GM13976 (cell line): Measurements from ENCODE around the gene PHC2.

Experiments used
- DNase-seq: peaks from one replicate; pipeline ENCODE4 v3.0.0; 2012; ENCODE audit warnings: low spot score
- CTCF ChIP-seq: IDR thresholded peaks from 2 replicates; pipeline ENCODE4 v1.5.1; 2012; ENCODE audit warnings: borderline replicate concordance, mild to moderate bottlenecking; ENCODE audit not compliant: insufficient read depth; ENCODE audit errors: extremely low read depth, missing control alignments, control extremely low read depth
- in situ Hi-C: fragments of 300-500 bp; cut with MboI; formaldehyde crosslinking; loops from one replicate; pipeline ENCODE4 v1.12.0; 2022; ENCODE audit warnings: low sequenced_read_pairs, mixed read lengths, inconsistent platforms; ENCODE audit not compliant: unreplicated experiment

The PHC2 gene

DNA sequence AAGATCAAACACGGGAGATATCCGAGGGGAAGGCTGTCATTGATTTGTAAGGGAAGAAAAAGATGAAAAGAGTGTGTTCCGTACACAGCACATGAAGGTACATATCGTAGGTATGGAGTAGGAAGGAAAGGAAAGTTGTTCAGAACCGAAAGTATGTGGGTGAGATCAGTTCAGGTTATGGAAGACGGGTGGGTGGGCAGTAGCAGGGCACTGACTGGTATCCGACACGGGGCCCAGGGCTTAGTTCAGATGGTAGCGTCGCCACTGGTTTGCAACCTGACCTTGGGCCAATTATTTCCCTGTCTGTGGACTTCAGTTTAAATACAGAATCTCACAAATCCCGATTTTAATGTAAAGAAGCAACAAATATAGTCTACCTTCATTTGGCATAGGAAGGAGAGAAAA, 82.2 kb downstream of the PHC2 start:
- no peak for TF ChIP-seq CTCF
- in situ Hi-C loops: no loop called here
- DNase-seq: no peak

DNA sequence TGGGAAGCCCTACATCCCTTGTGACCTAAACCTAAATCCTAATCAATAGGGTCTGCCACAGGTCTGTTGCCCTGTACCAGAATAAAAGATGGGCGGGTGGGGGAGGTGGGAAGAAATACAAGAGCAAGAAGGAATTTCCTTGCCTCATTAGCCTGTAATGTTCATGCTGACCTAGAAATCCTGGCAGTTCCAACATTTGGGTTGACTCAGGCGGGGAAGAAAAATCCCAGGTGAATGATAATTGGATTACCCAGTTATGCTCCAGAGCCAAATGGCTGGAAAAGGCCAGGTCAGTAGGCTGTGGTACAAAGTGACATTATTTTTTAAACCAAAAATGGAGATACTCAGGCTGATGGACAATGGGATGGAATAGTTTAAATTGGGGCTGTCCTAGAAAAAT, 82.7 kb downstream of the PHC2 start:
- DNase-seq: no peak
- in situ Hi-C loops: no loop called here
- no peak for TF ChIP-seq CTCF

DNA sequence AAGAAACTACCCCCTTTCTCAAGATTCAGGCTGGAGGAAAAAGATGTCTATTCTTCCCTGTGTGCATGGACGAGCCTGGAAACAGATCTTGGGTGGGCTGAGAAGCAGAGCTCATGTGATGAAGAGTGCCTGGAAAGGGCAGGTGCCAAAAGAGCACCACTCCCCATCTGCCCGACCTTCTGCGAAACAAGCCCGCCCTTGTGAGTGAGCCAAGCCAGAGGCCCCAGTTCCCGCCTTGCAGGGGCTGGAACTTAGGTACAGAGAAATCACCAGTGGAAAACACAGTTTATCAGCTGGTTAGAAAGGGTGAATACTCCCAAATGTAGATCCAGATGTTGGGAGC, 83.3 kb downstream of the PHC2 start:
- no peak for TF ChIP-seq CTCF
- DNase-seq: no peak
- in situ Hi-C loops: no loop called here

GRCh38 chr1:33346927-33347649, 83.8 kb downstream of the PHC2 start:
- no peak for DNase-seq
- in situ Hi-C loops: no loop called here
- no peak for TF ChIP-seq CTCF

- no peak for DNase-seq
- TF ChIP-seq CTCF: no peak
- in situ Hi-C loops: no loop called here
Measured at GRCh38 chr1:33346533-33346926, 84.4 kb downstream of the PHC2 start.

DNA sequence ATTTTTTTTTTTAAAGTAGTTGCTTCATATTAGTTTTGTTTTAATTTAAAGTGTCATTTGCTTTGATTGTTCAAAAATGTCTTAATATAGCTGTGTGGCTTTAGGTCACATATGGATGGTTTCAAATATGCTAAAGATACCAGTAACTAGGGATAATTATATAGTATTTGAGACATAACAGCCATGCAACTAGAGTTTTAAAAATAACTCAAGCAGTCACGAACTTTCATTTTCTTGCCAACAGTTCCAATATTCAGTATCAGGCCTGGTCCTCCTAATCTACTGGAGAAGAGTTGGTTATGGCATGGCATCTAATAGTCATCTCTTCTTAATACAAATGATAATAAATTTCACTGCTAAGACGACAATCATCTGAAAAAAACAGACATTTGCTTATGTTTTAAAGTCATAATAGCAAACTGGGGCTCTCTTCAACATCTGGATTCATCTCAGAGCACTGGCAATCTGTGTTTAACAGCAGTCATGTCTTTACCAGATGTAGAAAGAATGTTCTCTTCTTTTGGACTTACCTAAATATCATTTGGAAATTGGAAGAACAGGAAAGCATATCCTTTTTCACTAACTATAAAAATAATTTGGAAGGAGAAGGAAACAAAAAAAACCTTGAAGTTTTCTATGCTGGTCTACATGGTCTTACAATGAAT, 85.9 kb downstream of the PHC2 start:
- in situ Hi-C loops: no loop called here
- no peak for DNase-seq
- TF ChIP-seq CTCF: no peak

GRCh38 chr1:33343539-33343938, 87.4 kb downstream of the PHC2 start:
- no peak for DNase-seq
- TF ChIP-seq CTCF: no peak
- in situ Hi-C loops: no loop called here
